GM19452 (cell line): ENCODE measurements around the gene OR10H5.
"Not testable (repeated sequence)": the region's sequence is repeated elsewhere in the genome, so short reads cannot be mapped to it uniquely, and the experiment has no call there.

Experiments used
- ATAC-seq: cut with Tn5 transposase; IDR thresholded peaks from one replicate; pipeline ENCODE4 v1.9.1; 2021; ENCODE audit not compliant: unreplicated experiment

The OR10H5 gene

GRCh38 chr19:15811476-15811875 is 24.0 kb downstream of the OR10H5 start:
- no peak for ATAC-seq

GRCh38 chr19:15812060-15812722 is 24.7 kb downstream of the OR10H5 start:
- no peak for ATAC-seq

GRCh38 chr19:15813916-15814315 is 26.5 kb downstream of the OR10H5 start:
- no peak for ATAC-seq

- no peak for ATAC-seq
These were observed 27.8 kb downstream of the OR10H5 start, which contains the start of gene OR10H1 for GRCh38 chr19:15815306-15815705. TSS of gene OR10H1 (minus strand) at chr19:15815664. CDS start at chr19:15808037, 7,627 bp downstream.

- ATAC-seq, result no peak
These were observed 33.2 kb downstream of the OR10H5 start for GRCh38 chr19:15820646-15821045.

GRCh38 chr19:15825753-15826152 is 38.3 kb downstream of the OR10H5 start:
- no peak for ATAC-seq

- ATAC-seq, result no peak
These were observed 40.7 kb downstream of the OR10H5 start for GRCh38 chr19:15828121-15828610.

GRCh38 chr19:15828611-15829305 is 41.3 kb downstream of the OR10H5 start:
- not testable (repeated sequence) for ATAC-seq

- ATAC-seq, result no peak
These were observed 41.8 kb downstream of the OR10H5 start for GRCh38 chr19:15829306-15829698.

GRCh38 chr19:15829786-15830185 is 42.3 kb downstream of the OR10H5 start:
- ATAC-seq, result no peak

GRCh38 chr19:15831626-15832025 is 44.2 kb downstream of the OR10H5 start:
- ATAC-seq, result no peak

GRCh38 chr19:15834232-15834631 is 46.8 kb downstream of the OR10H5 start:
- ATAC-seq, result not testable (repeated sequence)

- ATAC-seq, result not testable (repeated sequence)
These were observed 48.3 kb downstream of the OR10H5 start for GRCh38 chr19:15835565-15836329.

GRCh38 chr19:15836330-15837220 is 49.1 kb downstream of the OR10H5 start:
- peak; percentile 97 for ATAC-seq

- peak; percentile 15 for ATAC-seq
These were observed 49.8 kb downstream of the OR10H5 start for GRCh38 chr19:15837221-15837731.

GRCh38 chr19:15838351-15838750 is 50.9 kb downstream of the OR10H5 start:
- ATAC-seq, result no peak

- ATAC-seq, result not testable (repeated sequence)
These were observed 52.4 kb downstream of the OR10H5 start for GRCh38 chr19:15839888-15840287.

GRCh38 chr19:15840833-15841232 is 53.4 kb downstream of the OR10H5 start:
- no peak for ATAC-seq

GRCh38 chr19:15841875-15842569 is 54.6 kb downstream of the OR10H5 start:
- no peak for ATAC-seq
